ENCODE data around the gene CDH24. TPM values are rescaled to one million over a fixed set of nuclear protein-coding genes. Genes with fewer than 3 reads are reported as not detected.

The CDH24 gene
- total and polyA plus RNA-seq, 2 of the 8 experiments (the other 6 are each of a cell fraction or from before 2014, with no cell fraction given) = 18.1 to 27.6 TPM

- DNase-seq (ENCODE audit: low read depth in 1 of 2, low spot score in 2 of 2) (no peak), FAIRE-seq (no peak)
- POLR2A ChIA-PET (ENCODE audit: partially characterized antibody) = interaction anchor here (0.7 to 1.6 kb wide), 6 partner anchors 9 to 45 kb away, joined by 3 to 5 read pairs (median 4); no protein-coding TSS in a partner anchor
- Histone ChIP-seq H2BK5ac (ENCODE audit: low read depth, low read length) (no peak overlapping the region), H2AFZ (ENCODE audit: low read length) (no peak overlapping the region), H3K18ac (ENCODE audit: extremely low read depth, low read length) (no peak overlapping the region), H2BK120ac (replicated peaks; ENCODE audit: low read depth, low read length) (no peak overlapping the region), H3K4me1 (replicated peaks in 1 of 4; ENCODE audit: control insufficient read depth in 3 of 4, insufficient read depth in 4 of 4, low read length in 3 of 4) (peaks cover 4 to 13% (median 5%) of the 10 kb centered on the region in 4 experiments; a peak in 6 of 7 replicates), H2BK20ac (ENCODE audit: low read length) (no peak overlapping the region), H3K23me2 (ENCODE audit: low read depth, low read length) (no peaks in the 10 kb centered on the region), H2AK5ac (ENCODE audit: low read depth, low read length) (no peak overlapping the region), H3K79me1 (ENCODE audit: low read depth, low read length) (peaks cover 8% of the 10 kb centered on the region), H3K9ac (replicated peaks in 1 of 4; ENCODE audit: extremely low read depth in 1 of 4, low read depth in 3 of 4, low read length in 3 of 4) (no peak overlapping the region), H3K9me3 (ENCODE audit: insufficient read depth in 2 of 2, low read depth in 1 of 2, low read length in 1 of 2) (no peaks in the 10 kb centered on the region), H2BK12ac (ENCODE audit: low read depth, low read length) (no peak overlapping the region), H4K20me1 (replicated peaks in 1 of 2; ENCODE audit: control insufficient read depth in 1 of 2, insufficient read depth in 2 of 2, low read length in 2 of 2) (peaks cover 0 to 5% of the 10 kb centered on the region in 2 experiments), H3K14ac (ENCODE audit: insufficient read length) (no peak overlapping the region), H3K79me2 (ENCODE audit: control insufficient read depth in 1 of 2, insufficient read depth in 2 of 2, low read length in 2 of 2) (peaks cover 3 to 23% of the 10 kb centered on the region in 2 experiments; a peak in 3 of 4 replicates), H3K4me3 (ENCODE audit: extremely low read depth in 1 of 4, insufficient read depth in 2 of 4, low read depth in 3 of 4, low read length in 4 of 4) (no peak overlapping the region), H3K56ac (replicated peaks; ENCODE audit: insufficient read length, low read depth, low read length) (no peak overlapping the region), H3K4ac (replicated peaks; ENCODE audit: insufficient read length, low read depth, low read length) (no peak overlapping the region), H3K23ac (ENCODE audit: insufficient read length) (no peak overlapping the region), H3K36me3 (ENCODE audit: control insufficient read depth in 2 of 4, insufficient read depth in 4 of 4, low read length in 3 of 4) (peaks cover 8 to 17% (median 10%) of the 10 kb centered on the region in 4 experiments; a peak in 7 of 8 replicates), H4K91ac (replicated peaks; ENCODE audit: insufficient read length, low read length) (no peak overlapping the region), H2BK15ac (ENCODE audit: low read length) (no peak overlapping the region), H3K4me2 (ENCODE audit: insufficient read depth in 1 of 2, low read depth in 2 of 2, low read length in 2 of 2) (no peak overlapping the region), H3K27ac (ENCODE audit: low read depth, low read length) (no peak overlapping the region), H3K27me3 (replicated peaks in 1 of 4; ENCODE audit: control insufficient read depth in 3 of 4, extremely low read depth in 1 of 4, insufficient read depth in 3 of 4, low read length in 3 of 4) (no peaks in the 10 kb centered on the region; a peak in 2 of 7 replicates), H4K5ac (ENCODE audit: insufficient read length, low read depth, low read length) (no peak overlapping the region), H4K8ac (ENCODE audit: extremely low read depth, insufficient read depth, low read length) (no peak overlapping the region)
- CTCF ChIA-PET (ENCODE audit: partially characterized antibody) = interaction anchor here (1.0 to 4.4 kb wide), 9 partner anchors 11 to 275 kb away, joined by 3 to 33 read pairs (median 4); partner anchors contain the start of gene CMTM5
- WGBS, 2 experiments (ENCODE audit: extremely low coverage in 1 of 2, insufficient coverage in 1 of 2, insufficient read length in 1 of 2, insufficient replicate concordance in 2 of 2, low coverage in 1 of 2, low lambda C conversion rate in 2 of 2, missing lambda C conversion rate in 1 of 2) = 85% methylated on average over 6 of the region's 6 CpGs; no CpG with 5 or more reads in 1 of the 2 experiments
- TF ChIP-seq SIX5 (IDR thresholded peaks at IDR 0.05; ENCODE audit: low read depth, low read length) (no peak), SP2 (IDR thresholded peaks at IDR 0.05; ENCODE audit: low read length) (no peak), TBP (IDR thresholded peaks at IDR 0.05; ENCODE audit: low read depth, low read length) (no peak), CTCF (IDR thresholded peaks at IDR 0.05; ENCODE audit: control extremely low read depth in 1 of 3, insufficient read depth in 1 of 3, low read depth in 1 of 3, low read length in 3 of 3) (no peak), RXRA (IDR thresholded peaks at IDR 0.05; ENCODE audit: insufficient read depth, low read depth, low read length) (no peak), SIN3A (conservative IDR thresholded peaks at IDR 0.05 in 1 of 2, IDR thresholded peaks at IDR 0.05 in 1 of 2; ENCODE audit: low read depth in 1 of 2, low read length in 2 of 2) (no peak), CREB1 (IDR thresholded peaks at IDR 0.05) (no peak), CBX5 (IDR thresholded peaks at IDR 0.05; ENCODE audit: low read depth, low read length) (no peak), HDAC2 (IDR thresholded peaks at IDR 0.05; ENCODE audit: borderline replicate concordance in 1 of 2, low read depth in 2 of 2, low read length in 2 of 2) (no peak), SP1 (IDR thresholded peaks at IDR 0.05; ENCODE audit: low read depth, low read length) (no peak)
Measured at GRCh38 chr14:23101213-23101970, 44.1 kb upstream of the CDH24 start.

Data from H1 (cell line).